Measurements from ENCODE around the gene ANKRD33B.
"Not testable (repeated sequence)": the region's sequence is repeated elsewhere in the genome, so short reads cannot be mapped to it uniquely, and the experiment has no call there.

ANKRD33B gene

DNA sequence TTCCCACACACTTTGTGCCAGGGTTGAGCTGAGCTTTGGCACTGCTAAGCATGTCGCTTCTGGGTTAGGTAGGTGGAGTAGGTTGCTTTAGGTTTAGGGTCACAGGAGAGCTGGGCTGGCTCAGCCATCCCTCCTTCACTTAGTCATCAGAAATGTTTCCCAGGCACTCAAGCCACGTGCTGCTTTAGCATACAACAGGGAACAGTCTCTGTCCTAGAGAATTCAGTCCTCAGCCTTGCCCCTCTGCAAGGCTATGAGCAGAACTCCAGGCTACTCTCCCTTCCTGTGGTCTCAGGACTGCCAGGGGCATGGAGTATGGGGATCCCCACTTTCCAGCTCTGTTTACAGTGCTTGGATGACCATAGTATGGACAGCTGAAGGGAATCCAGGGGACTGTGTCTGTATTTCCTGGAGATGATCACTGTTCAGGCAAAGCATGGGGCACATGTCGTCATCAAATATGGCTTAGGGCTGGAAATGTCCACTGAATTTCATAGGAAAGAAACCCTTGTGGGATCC is 7.5 kb upstream of the ANKRD33B start:
- no peak for DNase-seq (ENCODE audit: low read depth in 1 of 2, low spot score in 1 of 2)

DNA sequence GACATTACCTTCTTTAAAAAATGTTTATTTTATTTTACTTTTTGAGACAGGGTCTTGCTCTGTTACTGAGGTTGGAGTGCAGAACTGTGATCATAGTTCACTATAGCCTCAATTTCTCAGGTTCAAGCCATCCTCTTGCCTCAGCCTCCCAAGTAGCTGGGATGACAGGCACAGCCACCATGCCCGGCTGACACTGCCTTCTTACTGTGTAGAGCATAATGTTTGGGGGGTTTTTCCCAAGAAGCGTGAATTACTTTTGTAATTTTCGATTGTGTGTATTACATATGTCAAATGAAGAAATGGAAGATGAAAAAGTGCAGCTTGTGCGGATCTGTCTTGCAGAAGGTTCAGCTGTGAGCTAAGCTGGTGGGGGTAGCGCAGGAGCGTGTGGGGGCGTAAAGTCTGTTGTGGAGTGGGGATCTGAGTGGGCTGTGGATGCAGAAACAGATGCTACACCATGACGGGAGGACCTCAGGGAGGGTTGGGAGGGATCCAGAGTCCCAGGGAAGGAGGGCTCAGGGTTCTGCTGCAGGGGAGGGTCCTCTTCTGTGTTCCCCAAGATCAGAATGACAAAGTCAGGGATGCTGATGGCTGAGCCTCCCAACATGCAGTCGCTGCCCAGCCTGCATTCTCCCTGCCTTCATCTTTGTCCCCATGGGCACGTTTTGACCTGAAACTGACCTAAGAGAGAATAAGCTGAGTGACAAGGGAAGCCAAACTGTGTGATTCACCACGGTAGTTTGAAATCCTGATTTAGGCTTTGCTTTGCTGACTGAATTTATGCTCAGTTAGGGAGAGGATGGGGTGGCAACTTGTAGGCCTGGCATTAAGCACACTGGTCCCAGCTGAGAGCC is 6.8 kb upstream of the ANKRD33B start:
- DNase-seq (ENCODE audit: low read depth in 1 of 2, low spot score in 1 of 2) = no peak

DNA sequence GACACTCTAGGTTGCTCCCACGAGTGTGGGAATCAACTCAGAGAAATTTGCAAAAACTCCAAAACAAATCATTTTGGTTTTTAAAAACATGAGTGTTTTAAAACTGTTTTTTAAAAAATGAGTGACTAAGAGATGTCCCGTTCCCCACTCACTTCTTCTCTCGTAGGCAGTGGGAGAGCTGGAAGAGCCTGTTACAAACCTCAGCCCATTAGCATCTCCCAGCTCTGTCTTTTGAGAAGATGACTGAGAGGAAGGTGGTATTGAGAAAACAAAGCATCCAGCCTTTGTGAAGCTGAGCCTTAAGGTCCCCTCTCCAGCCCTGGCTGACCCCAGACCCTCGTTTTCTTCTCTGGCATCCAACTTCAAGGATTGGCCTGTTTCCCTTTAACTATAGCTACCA is 4.7 kb upstream of the ANKRD33B start:
- DNase-seq (ENCODE audit: low read depth in 1 of 2, low spot score in 1 of 2) = no peak

DNA sequence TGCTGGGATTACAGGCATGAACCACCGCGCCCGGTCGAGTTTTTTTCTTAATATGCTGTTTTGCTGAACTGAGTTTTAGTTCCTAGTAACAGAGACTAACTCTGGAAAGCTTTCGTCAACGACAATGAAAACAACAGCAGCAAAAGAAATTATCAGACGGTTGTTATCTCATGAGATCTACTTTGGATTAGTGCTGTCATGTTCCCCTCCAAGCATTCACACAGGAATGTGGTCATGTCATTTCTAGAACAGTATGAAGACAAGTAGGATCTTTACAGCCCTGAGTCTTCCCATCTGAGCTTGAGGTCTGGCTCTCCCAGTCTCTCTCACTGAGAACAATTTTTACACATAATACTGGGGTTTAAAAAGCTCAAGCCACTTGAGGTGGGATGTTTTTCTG is 4.0 kb upstream of the ANKRD33B start:
- DNase-seq (ENCODE audit: low read depth in 1 of 2, low spot score in 1 of 2) = no peak

DNA sequence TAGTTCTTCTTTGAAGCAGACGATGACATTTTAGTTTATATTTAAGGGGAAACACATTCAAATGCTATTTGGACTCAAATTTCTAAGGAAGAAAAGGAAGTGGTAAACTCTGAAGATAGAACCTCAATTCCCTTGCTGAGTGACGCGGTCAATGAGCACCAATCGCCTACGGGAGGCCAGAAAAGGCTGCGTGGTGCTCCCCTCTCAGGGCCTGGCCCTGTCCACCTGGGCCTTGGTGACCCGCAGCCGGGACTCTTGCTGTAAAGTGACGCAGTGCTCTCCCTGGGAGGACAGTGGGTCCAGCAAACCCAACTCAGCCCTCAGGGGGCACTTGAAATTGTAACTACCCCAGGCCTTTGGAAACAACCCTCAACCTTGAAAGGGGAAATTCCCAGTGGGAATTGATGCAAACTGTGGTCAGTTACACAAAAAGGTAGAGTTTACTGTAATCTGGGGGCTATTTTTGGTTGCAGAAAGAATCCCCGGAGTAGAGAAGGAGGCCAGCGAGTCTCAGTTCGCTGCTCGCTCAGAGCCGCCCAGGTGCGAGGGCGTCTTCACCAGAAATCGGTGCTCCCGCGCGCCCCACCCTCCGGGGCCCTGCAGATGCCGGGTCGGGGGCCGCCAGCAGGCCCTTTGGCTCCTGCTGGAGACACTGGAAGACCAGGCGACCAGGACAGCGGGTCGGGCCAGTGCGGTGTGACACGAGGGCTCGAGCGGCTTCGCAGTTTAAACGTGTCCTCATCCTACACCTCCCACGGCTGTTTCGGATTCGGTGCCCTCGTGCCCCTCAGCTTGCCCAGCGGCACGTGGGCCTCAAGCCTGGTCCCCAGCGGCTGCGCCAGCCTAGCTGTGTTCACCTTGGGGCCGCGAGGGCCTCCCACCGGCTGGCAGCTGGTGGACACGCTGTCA is 1.4 kb upstream of the ANKRD33B start:
- DNase-seq (ENCODE audit: low read depth in 1 of 2, low spot score in 1 of 2) = no peak

DNA sequence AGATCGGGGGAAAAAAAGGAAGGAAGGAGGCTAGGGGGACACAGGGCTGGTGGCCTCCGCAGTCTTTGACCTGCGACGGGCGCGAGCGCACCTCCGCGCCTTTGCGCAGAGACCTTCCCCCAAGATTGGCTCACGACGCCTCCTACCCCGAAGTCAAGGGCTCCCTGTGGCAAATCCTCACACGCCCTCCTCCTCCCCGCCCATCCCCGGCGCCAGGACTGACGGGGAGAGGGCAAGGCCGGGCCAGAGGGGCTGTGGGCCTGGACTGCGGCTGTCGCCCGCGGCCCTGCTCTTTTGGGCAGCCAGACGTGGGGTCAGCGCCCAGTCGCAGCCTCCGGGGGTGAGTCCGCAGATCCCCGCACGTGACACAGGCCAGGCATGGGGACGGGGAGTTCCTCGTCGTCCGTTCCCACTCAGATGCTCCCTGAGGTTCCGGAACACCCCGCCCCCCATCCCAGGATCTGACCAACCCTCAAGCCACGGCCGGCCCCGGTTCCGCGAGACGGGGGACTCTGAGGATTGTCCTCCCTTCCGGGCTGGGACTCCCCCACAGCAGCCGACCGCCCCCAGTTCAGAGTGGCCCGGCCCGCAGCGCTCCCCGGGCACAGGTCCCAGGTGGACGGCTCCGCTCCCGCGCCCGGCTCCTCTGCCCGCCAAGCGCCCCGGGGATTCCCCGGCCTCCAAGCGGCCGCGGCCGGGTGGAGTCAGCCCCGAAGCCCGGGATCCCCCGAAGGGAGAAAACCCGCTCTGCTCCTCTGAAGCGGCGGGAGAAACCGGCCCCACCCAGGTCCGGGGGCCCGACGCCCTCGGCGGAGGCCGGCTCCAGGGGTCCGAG is 543 bp upstream of the ANKRD33B start:
- peak; percentile 15 to 31 for DNase-seq (ENCODE audit: low read depth in 1 of 2, low spot score in 1 of 2)

DNA sequence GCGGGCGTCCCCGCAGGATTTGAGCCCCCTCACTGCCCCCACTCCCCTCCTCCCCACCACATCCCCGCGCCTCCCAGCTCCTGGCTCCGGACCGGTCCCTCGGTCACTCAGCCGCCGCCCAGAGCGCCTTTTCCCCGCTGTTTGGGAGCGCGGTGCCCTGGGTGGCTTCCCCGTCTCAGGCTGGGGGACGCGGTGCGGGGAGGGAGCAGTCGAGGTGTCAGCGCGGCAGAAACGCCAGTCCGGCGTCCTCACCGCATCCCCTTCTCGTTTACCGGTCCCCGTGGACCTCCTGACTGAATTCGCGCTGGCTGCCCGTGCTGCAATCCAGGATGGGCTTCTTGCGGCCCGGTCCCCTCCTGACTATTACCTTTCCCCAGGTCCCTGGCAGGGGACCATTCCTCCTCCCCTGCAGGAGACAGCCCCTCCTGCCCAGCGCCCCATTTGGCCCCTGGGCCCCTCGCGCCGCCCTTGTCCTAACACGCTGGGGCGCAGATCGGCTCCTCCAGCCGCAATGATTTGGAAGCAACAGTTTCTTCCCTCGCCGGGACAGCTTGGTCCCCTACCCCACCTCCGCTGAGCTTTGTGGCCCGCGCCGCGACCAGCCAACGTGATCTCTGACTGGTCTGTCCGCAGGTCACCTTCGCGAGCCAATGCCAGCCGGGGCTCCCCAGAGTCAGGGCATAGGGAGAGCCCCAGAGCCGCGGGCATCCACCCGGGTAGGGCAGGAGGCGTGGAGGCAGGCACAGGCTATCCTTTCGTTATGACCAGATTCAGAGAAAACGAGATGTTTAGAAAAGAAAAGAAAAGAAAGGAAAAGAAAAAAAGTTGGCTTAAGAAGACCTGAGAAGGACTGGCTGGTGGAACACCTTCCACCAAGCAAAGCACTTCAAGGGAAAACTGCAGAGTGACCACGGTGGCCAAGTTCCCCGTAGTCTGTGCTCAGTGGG is 1.2 kb downstream of the ANKRD33B start:
- DNase-seq (ENCODE audit: low read depth in 1 of 2, low spot score in 1 of 2) = peak in 1 of 2 donors; percentile 8

DNA sequence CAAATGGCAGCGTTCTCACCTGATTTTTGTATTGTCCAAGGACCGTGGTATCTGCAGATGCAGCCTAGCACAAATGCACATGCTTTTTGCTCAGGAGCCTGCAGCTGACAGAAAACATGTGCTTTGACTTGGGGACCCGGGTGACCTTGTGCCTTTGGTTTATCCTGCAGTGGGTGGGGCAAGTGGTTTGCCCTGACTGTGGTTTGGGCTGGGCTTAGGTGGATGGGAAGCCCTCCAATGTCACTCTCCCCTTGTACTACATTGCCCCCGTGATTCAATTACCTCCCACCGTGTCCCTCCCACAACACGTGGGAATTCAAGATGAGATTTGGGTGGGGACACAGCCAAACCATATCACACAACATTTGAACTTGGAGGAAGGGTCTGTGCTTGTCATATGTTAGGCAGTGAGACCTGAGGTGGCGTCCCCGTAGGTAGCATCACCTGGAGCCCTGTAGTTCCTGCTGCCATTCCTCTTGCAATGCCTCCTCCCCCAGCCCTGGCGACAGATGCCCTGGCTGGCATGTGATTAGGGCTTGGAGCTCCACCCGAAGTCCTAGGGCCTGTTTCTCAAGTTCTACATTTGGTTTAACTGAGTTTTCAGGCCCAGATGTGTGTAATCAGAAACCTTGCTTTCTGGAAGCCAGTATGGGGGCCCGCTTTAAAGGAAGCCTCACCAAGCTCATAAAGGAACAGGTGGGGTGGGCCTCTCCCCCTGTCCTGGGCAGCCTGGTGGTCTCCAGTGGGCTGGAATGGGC is 2.1 kb downstream of the ANKRD33B start:
- DNase-seq (ENCODE audit: low read depth in 1 of 2, low spot score in 1 of 2) = no peak

DNA sequence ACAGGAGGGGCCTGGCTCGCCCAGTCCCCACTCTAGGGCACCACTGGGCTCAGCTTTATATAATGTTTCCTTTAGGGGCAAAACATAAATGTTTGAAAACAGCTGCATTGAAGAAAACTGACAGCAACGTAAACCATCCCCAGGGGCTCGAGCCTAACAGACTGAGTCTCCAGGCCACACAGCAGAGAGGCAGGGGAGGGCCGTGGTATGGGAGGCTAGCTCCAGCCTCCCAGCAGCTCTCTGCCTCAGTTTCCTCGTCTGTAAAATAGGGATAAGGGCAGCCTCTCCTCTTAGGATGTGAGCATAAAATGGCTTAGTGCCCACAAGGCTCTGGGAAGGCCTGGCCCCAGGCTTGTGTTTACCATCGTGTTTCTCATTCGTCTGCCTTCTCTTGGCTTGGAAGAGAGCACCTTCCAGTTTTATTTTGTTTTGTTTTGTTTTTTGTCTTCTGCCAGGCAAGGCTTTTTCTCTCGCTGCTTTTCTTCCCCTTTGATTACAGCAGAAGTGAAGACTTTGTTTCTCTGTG is 2.7 kb downstream of the ANKRD33B start:
- DNase-seq (ENCODE audit: low read depth in 1 of 2, low spot score in 1 of 2) = no peak

DNA sequence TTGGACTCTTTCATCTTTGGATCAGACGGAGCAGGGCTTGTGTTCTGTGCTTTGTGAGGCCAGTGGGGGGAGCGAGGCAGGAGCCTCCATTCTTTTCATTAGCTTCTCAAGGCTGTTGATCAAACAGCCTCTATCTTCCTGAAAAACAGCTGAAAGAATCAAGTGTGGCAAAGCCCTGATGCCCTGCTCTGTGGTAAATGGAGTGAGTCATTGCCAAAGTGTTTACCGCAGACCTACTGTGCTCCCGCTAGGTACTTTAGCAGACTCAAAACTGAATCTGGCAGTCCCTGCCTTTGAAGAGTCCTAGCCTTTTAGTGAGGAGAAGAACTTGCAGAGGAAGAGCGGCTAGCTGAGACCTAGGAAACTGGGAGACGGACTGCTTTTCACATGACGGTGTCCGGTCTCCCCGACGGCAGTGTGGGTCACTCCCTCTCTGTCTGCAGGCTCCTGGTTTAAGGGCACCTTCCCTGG is 3.3 kb downstream of the ANKRD33B start:
- no peak for DNase-seq (ENCODE audit: low read depth in 1 of 2, low spot score in 1 of 2)

DNA sequence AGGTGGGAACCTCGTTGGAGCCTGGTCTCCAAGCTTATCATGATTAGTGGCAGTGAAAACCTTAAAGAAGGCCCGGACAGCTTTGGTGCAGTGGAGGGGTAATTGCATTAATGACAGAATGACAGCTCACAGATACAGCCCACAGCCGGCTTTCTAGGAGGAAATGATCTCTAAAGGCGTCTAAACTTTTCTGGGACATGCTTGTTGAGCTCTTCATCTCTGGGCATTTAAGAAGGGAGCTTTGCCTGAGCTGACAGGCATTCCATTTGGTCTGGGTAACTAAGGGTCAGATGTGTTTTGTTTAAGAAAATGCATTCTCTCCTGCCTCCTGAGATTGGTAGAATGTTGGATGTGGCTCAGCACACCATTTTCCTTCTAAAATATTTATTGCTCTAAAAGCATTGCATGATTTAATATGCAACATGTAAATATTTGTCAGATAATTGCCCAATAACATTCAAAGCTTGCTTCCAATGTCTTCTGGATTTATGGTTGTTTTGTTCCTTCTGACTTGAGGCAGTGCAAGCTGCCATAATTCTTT is 4.0 kb downstream of the ANKRD33B start:
- no peak for DNase-seq (ENCODE audit: low read depth in 1 of 2, low spot score in 1 of 2)

DNA sequence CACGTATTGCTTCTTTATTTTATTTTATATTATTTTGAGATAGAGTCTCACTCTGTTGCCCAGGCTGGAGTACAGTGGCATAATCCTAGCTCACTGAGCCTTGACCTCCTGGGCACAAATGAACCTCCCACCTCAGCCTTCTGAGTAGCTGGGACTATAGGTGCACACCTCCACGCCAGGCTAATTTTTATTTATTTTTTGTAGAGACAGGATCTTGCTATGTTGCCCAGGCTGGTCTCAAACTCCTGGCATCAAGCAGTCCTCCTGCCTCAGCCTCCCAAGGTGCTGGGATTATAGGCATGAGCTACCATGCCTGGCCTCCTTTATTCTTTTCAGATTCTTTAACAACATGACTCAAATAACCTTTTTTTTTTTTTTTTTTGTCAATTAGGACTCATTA is 6.7 kb downstream of the ANKRD33B start:
- DNase-seq (ENCODE audit: low read depth in 1 of 2, low spot score in 1 of 2) = not testable (repeated sequence)

DNA sequence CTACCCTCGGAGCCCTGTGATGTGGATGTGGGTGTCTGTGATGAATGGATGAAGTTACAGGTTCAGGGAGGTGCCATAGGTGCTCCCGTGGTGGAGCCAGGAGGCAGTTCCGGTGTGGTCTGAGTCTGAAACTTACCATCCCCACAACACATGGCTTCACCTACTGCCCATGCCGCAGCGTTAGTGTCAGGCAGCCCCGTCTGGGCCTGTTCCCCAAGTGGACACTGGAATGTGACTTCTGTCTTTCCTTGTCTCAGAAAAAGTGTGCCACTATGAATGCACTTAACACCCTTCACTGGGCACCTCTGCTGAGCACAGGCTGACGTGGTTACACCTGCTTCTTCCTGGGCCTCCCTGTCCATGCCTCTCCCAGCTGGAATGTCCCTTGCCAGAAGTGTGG is 8.6 kb downstream of the ANKRD33B start:
- DNase-seq (ENCODE audit: low read depth in 1 of 2, low spot score in 1 of 2) = no peak

DNA sequence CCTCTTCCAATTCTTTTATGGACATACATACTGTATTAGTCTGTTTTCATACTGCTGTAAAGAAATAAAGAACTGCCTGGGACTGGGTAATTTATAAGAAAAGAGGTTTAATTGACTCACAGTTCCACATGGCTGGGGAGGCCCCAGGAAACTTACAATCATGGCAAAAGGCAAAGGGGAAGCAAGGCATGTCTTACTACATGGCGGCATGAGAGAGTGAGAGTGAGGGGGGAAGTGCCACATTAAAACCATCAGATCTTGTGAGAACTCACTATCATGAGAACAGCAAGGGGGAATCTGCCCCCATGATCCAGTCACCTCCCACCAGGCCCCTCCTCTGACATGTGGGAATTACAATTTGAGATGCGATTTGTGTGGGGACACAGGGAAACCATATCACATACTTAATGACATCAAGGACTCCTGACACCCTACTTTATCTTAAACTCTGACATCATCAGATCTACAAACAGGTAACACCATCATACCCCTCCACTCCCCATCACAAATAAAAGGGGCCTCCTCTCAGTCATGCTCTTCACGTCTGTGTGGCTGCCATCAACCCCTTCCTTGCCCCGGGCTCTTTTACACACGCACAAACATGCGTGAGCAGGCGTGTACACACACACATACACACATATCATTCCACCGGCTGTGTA is 9.7 kb downstream of the ANKRD33B start:
- DNase-seq (ENCODE audit: low read depth in 1 of 2, low spot score in 1 of 2) = no peak

DNA sequence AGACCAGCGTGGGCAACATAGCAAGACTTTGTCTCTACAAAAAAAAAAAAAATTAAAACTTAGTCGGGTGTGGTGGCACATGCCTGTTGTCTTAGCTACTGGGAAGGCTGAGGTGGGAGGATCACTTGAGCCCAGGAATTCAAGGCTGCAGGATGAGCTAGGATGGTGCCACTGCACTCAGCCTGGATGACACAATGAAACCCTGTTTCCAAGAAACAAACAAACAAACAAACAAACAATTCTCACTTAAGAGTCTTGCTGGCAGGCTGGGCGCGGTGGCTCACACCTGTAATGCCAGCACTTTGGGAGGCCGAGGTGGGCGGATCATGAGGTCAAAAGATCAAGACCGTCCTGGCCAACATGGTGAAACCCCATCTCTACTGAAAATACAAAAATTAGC is 11.0 kb downstream of the ANKRD33B start:
- DNase-seq (ENCODE audit: low read depth in 1 of 2, low spot score in 1 of 2) = not testable (repeated sequence)

DNA sequence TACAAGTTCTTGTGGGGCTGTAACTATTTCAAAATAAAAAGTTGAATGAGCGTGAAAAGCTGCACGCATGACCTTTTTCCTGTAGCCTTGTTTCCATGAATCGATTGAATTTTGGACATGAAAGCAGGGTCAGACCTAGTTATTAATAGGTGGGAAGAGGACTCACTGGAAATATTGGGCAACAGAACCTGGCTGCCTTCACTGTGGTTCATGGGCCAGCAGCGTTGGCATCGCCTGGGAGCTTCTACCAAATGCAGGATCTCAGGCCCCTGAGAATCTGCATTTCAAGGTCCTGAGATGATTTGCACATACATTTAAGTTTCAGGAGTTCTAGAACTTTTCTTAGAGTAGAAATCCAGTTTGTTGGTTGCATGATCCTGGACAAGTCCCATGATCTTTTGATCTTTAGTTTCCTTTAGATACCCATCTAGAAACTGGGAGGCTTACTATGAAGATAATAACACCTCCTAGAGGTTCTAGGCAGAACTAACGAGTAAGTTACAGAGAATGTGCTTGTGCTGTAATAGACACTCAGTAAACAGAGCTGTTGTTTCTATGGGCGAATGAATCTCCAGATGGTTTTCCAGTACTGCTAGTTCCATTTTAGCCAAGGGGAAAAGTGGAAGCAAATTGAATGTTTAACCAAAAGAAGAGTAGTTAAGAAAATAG is 12.4 kb downstream of the ANKRD33B start:
- DNase-seq (ENCODE audit: low read depth in 1 of 2, low spot score in 1 of 2) = no peak

DNA sequence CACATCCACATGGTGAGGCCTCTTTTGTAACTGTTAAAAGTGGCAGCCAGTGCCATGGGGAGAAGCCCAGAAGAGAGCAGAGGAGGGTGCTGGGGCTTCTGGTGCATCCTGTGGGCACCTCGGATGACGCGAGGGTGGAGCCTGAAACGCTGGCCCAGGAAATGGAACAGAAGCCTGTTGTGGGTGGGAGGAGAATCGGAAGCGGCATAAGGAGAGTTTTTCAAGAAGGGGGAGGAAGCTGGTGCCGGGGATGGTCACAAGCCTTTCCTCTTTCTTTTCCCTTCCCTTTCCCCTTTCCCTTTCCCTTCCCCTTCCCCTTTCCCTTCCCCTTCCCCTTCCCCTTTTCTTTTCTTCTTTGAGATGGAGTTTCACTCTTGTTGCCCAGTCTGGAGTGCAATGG is 12.9 kb downstream of the ANKRD33B start:
- DNase-seq (ENCODE audit: low read depth in 1 of 2, low spot score in 1 of 2) = no peak
